AG10803 (cell line): ENCODE measurements around the gene CALCA.

ENCODE experiments used
- DNase-seq: peaks from one replicate; pipeline ENCODE4 v3.0.0; 2010; ENCODE audit warnings: low read depth
- H3K4me3 ChIP-seq: 2 replicates; pipeline ENCODE4 v1.5.1; 2011; ENCODE audit warnings: mild to moderate bottlenecking, low read length, control low read depth
- CTCF ChIP-seq: conservative IDR thresholded peaks from 2 replicates; pipeline ENCODE4 v1.5.1; 2011; ENCODE audit warnings: mild to moderate bottlenecking, low read length, control low read depth, inconsistent platforms

Gene CALCA

GRCh38 chr11:14980854-14981253 lies 8.7 kb upstream of the CALCA start:
- peak; percentile 71 for DNase-seq
- H3K4me3 ChIP-seq, result no peak overlapping the region
- no peak for TF ChIP-seq CTCF

- H3K4me3 ChIP-seq, result no peak overlapping the region
- DNase-seq, result no peak
- TF ChIP-seq CTCF, result no peak
These were observed 5.1 kb upstream of the CALCA start for GRCh38 chr11:14977101-14977880.

- no peak overlapping the region for H3K4me3 ChIP-seq
- DNase-seq, result no peak
- no peak for TF ChIP-seq CTCF
These were observed 3.1 kb upstream of the CALCA start for GRCh38 chr11:14975252-14975587.

GRCh38 chr11:14974515-14975251 lies 2.5 kb upstream of the CALCA start:
- peak; percentile 23 for DNase-seq

GRCh38 chr11:14973621-14974514 lies 1.7 kb upstream of the CALCA start:
- no peak for DNase-seq

More at GRCh38 chr11:14974515-14975251, 2.5 kb upstream of the CALCA start:
- TF ChIP-seq CTCF, result peak; percentile 70
- peak overlapping the region; percentile 18; the same call in 1 of the 2 replicates for H3K4me3 ChIP-seq

More at GRCh38 chr11:14973621-14974514, 1.7 kb upstream of the CALCA start:
- H3K4me3 ChIP-seq, result peak overlapping the region; percentile 5
- TF ChIP-seq CTCF, result no peak
